Heart left ventricle (tissue), 16 donors: ENCODE data around the gene TRIM59. TPM values are rescaled to one million over a fixed set of nuclear protein-coding genes. Genes with fewer than 3 reads are reported as not detected.

Experiments used
- ATAC-seq, 4 donors: fragments of 200-7000 bp; cut with Tn5 transposase; one replicate each; pipeline ENCODE4 v1.9.1; 2020 to 2022; ENCODE audit warnings: moderate library complexity in 4 of 4, mild to moderate bottlenecking in 3 of 4, moderate number of reproducible peaks in 1 of 4
- DNase-seq, 5 donors: peaks; one replicate each; pipeline ENCODE4 v3.0.0-alpha.2; 2020
- H3K27ac ChIP-seq, 12 donors: fragments of 200-600 bp; sonication (generic) in 4 of 12; one replicate each; pipeline versions ENCODE4 v1.5.0 to v1.8.0; 2016 to 2022; ENCODE audit warnings: mild to moderate bottlenecking in 2 of 12
- H3K27me3 ChIP-seq, 9 donors: fragments of 200-600 bp; sonication (generic) in 2 of 9; one replicate each; pipeline versions ENCODE4 v1.5.1 to v1.8.0; 2016 to 2022; ENCODE audit warnings: mild to moderate bottlenecking in 3 of 9
- H3K36me3 ChIP-seq, 9 donors: fragments of 200-600 bp; sonication (generic) in 2 of 9; one replicate each; pipeline versions ENCODE4 v1.5.0 to v1.8.0; 2018 to 2022; ENCODE audit warnings: mild to moderate bottlenecking in 2 of 9
- H3K4me1 ChIP-seq, 12 donors: fragments of 200-600 bp; sonication (generic) in 4 of 12; one replicate each; pipeline versions ENCODE4 v1.5.0 to v1.8.0; 2016 to 2022; ENCODE audit warnings: mild to moderate bottlenecking in 3 of 12
- H3K4me3 ChIP-seq, 12 donors: fragments of 200-600 bp; sonication (generic) in 4 of 12; one replicate each; pipeline versions ENCODE4 v1.5.0 to v1.8.0; 2017 to 2022; ENCODE audit warnings: mild to moderate bottlenecking in 9 of 12, moderate library complexity in 4 of 12
- H3K9me3 ChIP-seq, 12 donors: fragments of 200-600 bp; sonication (generic) in 4 of 12; one replicate each; pipeline versions ENCODE4 v1.5.0 to v1.8.0; 2016 to 2022; ENCODE audit warnings: mild to moderate bottlenecking in 1 of 12
- POLR2A ChIP-seq, 2 donors: fragments of 450-650 bp; IDR thresholded peaks; one replicate each; pipeline ENCODE4 v1.6.1; 2017; ENCODE audit warnings: antibody characterized with exemption in 2 of 2, mild to moderate bottlenecking in 2 of 2, moderate library complexity in 2 of 2
- WGBS, 4 donors: extraction: QIAGEN DNeasy Blood & Tissue Kit in 2 of 4; methylation state at CpG; one replicate each; pipeline versions ENCODE4 v1.1.5 to v1.1.7; 2013 to 2018; 5-methylcytosine and 5-hydroxymethylcytosine counted together
- intact Hi-C, 10 donors: fragments of 100-400 bp; cut with DNase I; formaldehyde crosslinking; loops; one replicate each; pipeline versions ENCODE4 v1.11.1 to v1.14.2; 2022
- polyA plus RNA-seq, 2 donors: library from polyadenylated mRNA; stranded (reverse); fragments of 200-250 nt; gene quantifications; one replicate each; pipeline ENCODE4 v1.2.3, GENCODE V29; 2013
- total RNA-seq, 9 donors: library from RNA; depleted of rRNA in 2 of 9; stranded (reverse); fragments of >200 nt in 2 of 9; fragmentation: NEBNext Ultra II Directional in 3 of 9; extraction: Animal tissue kit (Norgen Biotek cat#: 25700) in 3 of 9; gene quantifications; one replicate each; pipeline versions ENCODE4 v1.1.0 to v1.2.4, GENCODE V29; 2016 to 2023
- TF ChIP-seq, protein P1 (sequence below), 12 donors: fragments of 200-600 bp; sonication (generic) in 4 of 12; IDR thresholded peaks; one replicate each; pipeline versions ENCODE4 v1.5.0 to v1.8.0; 2018 to 2022; ENCODE audit warnings: antibody characterized with exemption in 12 of 12, mild to moderate bottlenecking in 5 of 12
- donor health status: ischemic (EF 13 %, LVEDD 7.1; RV severe dilation, severe dysfunction).
- donor health status: healthy with polysubstance abuse.
- donor health status: DM: no; HTN: yes; CAD: no.
- donor health status: DM: no; HTN: no; CAD: no.
- donor health status: ischemic (EF 25% LVEDD 6.9; RV normal size, moderate dysfunction).
- donor health status: ischemic (EF 25% LVEDD 5.7; RV mildly dilated, moderate dysfunction).
- donor health status: healthy.
- donor health status: DM: yes; HTN: yes; CAD: no.
- donor health status: ischemic (EF 35%, LVEDD 5.7; RV mildly dilated, moderate dysfunction).
- donor health status: nonischemic (EF 11% LVEDD 7.7; RV severe dilation, severe dysfunction).
- donor health status: DM: yes; HTN: yes; CAD: no.
- donor health status: PGD.
- donor health status: ischemic (EF 29% LVEDD 5.4; RV normal size, mild dysfunction).
- donor health status: nonischemic (EF 23%, LVEDD 6.1; RV moderate dilation, normal function).

Gene TRIM59
- total and polyA plus RNA-seq, 11 donors = 0.16 to 3.1 (median 0.32) TPM

DNA sequence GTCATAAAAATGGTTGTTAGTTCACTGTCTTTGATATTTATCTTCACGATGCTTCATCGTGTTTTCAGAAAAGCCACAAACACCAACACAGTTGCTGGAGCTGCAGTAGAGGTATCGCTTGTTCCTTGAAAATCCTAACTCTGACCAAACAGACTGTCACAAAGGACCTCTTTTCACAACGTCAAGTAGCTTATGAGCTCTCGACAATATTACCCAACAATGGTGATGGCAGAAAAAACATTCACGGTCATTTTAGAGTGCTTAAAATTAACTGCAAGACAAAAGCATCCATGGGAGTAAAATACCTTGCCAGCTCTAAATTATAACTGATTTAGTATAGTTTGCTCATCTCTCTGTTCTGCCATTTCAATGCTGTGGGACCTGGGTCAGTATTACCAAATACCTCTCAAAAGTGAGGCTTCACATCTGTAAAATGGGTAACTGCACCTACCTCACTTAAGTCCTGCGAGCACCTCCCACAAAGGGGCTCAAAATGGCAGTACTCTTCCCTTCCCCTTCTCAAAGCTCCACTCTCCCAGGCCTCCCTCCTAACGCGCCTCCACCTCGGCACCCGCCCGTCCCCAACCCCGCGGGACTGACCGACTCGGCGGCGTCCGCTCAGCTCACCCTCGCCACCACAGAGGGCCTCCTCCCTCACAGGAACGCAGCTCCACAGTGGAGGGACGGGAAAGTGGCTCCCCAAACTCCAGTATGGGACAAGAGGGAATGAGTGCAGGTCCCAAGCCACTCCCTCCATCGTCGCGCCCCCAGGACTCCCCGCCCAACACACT lies 546 bp downstream of the TRIM59 start:
- 3 to 8% (median 7%) methylated on average over 19 to 26 of the region's 26 CpGs for WGBS, 4 donors
- H3K27ac ChIP-seq = peak overlapping the region in 2 of 12 donors; percentile 68 to 76
- H3K36me3 ChIP-seq = no peaks in the 10 kb centered on the region
- H3K27me3 ChIP-seq = peaks cover 0 to 24% (median 8%) of the 10 kb centered on the region in 9 donors
- DNase-seq (peak in 3 of 5 donors; percentile 14 to 72 (median 30)), ATAC-seq (peak; percentile 36 to 55 (median 44))
- H3K9me3 ChIP-seq = peaks cover 0 to 7% (median 0%) of the 10 kb centered on the region in 12 donors
- TF ChIP-seq, protein P1, sequence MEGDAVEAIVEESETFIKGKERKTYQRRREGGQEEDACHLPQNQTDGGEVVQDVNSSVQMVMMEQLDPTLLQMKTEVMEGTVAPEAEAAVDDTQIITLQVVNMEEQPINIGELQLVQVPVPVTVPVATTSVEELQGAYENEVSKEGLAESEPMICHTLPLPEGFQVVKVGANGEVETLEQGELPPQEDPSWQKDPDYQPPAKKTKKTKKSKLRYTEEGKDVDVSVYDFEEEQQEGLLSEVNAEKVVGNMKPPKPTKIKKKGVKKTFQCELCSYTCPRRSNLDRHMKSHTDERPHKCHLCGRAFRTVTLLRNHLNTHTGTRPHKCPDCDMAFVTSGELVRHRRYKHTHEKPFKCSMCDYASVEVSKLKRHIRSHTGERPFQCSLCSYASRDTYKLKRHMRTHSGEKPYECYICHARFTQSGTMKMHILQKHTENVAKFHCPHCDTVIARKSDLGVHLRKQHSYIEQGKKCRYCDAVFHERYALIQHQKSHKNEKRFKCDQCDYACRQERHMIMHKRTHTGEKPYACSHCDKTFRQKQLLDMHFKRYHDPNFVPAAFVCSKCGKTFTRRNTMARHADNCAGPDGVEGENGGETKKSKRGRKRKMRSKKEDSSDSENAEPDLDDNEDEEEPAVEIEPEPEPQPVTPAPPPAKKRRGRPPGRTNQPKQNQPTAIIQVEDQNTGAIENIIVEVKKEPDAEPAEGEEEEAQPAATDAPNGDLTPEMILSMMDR (IDR thresholded peaks at IDR 0.05) = no peak
- TF ChIP-seq POLR2A (IDR thresholded peaks at IDR 0.05) = no peak
- peaks cover 0 to 19% (median 8%) of the 10 kb centered on the region in 12 donors for H3K4me1 ChIP-seq
- H3K4me3 ChIP-seq = peak overlapping the region; percentile 10 to 66 (median 50)
- intact Hi-C loops = no loop called here

DNA sequence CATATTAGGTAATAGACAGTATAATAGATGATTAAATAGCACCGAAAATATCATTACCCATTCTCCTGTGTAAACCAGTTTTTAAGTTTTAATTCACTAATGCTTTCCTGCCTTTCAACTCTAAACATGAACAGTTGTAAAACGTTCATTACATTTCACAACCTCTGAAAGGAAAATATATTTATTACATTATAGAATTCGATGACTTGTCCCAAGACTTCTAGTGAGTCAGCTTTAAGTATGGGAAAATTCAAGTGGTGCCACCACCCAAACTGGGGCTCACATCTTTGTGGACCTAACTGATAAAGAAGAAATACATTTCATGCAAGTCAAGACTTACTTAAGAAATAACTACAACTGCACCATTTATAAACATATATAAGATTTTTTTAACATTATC lies 2.0 kb downstream of the TRIM59 start:
- 75 to 83% (median 78%) methylated on average over 3 of the region's 3 CpGs for WGBS, 4 donors
- no peaks in the 10 kb centered on the region for H3K36me3 ChIP-seq
- no peak for ATAC-seq
- H3K27ac ChIP-seq = no peak overlapping the region
- peaks cover 0 to 7% (median 0%) of the 10 kb centered on the region in 12 donors for H3K9me3 ChIP-seq
- no peak for DNase-seq
- TF ChIP-seq POLR2A (IDR thresholded peaks at IDR 0.05) = no peak
- TF ChIP-seq, protein P1 (IDR thresholded peaks at IDR 0.05) = no peak
- intact Hi-C loops = no loop called here
- H3K4me3 ChIP-seq = no peak overlapping the region
- H3K27me3 ChIP-seq = peaks cover 0 to 24% (median 8%) of the 10 kb centered on the region in 9 donors
- peaks cover 0 to 19% (median 8%) of the 10 kb centered on the region in 12 donors for H3K4me1 ChIP-seq

DNA sequence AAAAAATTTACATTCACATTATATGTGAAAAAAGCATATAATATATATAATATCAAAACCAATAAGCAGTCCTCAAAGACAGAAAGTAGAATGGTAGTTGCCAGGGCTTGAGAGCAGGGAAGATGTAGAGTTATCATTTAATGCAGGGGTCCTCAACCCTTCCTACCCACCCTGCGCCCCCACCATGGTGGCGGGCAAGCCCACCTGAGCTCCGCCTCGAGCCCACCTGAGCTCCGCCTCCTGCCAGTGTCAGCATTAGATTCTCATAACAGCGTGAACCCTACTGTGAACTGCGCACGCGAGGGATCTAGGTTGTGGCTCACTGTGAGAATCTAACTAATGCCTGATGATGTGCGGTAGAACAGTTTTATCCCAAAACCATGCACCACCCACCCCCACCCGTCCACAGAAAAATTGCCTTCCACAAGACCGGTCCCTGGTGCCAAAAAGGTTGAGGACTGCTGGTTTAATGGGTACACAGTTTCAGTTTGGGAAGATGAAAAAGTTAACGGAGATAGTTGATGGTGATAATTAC lies 3.0 kb downstream of the TRIM59 start:
- H3K4me3 ChIP-seq = no peak overlapping the region
- peaks cover 0 to 19% (median 8%) of the 10 kb centered on the region in 12 donors for H3K4me1 ChIP-seq
- peaks cover 0 to 24% (median 8%) of the 10 kb centered on the region in 9 donors for H3K27me3 ChIP-seq
- WGBS, 4 donors = 95 to 100% (median 98%) methylated on average over 13 of the region's 13 CpGs
- no peak overlapping the region for H3K27ac ChIP-seq
- intact Hi-C loops = no loop called here
- H3K9me3 ChIP-seq = peaks cover 0 to 7% (median 0%) of the 10 kb centered on the region in 12 donors
- peak in 1 of 5 donors; percentile 48 for DNase-seq
- no peak for TF ChIP-seq POLR2A (IDR thresholded peaks at IDR 0.05)
- TF ChIP-seq, protein P1 (IDR thresholded peaks at IDR 0.05) = no peak
- H3K36me3 ChIP-seq = no peaks in the 10 kb centered on the region
- no peak for ATAC-seq

DNA sequence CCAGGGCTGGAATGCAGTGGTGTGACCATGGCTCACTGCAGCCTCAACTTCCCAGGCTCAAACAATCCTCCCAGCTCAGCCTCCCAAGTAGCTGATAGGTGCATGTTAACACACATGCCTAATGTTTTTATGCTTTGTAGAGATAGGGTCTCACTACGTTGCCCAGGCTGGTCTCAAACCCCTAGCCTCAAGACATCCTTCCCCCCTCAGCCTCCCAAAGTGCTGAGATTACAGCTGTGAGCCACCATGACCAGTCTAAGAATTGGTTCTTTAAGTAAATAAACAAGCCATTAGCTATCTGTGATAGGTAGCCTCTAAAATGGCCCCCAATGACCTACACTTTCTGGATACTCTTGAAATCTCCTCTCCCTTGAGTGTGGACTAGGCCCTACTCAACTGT lies 3.7 kb downstream of the TRIM59 start:
- H3K4me1 ChIP-seq = peaks cover 0 to 19% (median 8%) of the 10 kb centered on the region in 12 donors
- no peak for TF ChIP-seq POLR2A (IDR thresholded peaks at IDR 0.05)
- TF ChIP-seq, protein P1 (IDR thresholded peaks at IDR 0.05) = no peak
- ATAC-seq = no peak
- peaks cover 0 to 7% (median 0%) of the 10 kb centered on the region in 12 donors for H3K9me3 ChIP-seq
- no peak overlapping the region for H3K27ac ChIP-seq
- no peak overlapping the region for H3K4me3 ChIP-seq
- intact Hi-C loops = no loop called here
- WGBS, 4 donors = 91 to 100% (median 97%) methylated on average over 1 of the region's 1 CpG
- H3K36me3 ChIP-seq = no peaks in the 10 kb centered on the region
- peaks cover 0 to 24% (median 8%) of the 10 kb centered on the region in 9 donors for H3K27me3 ChIP-seq
- DNase-seq = no peak
